ENCODE results near the gene DNM1. TPM values are rescaled to one million over a fixed set of nuclear protein-coding genes. Genes with fewer than 3 reads are reported as not detected.

DNM1 gene
- total RNA-seq, 4 donors from 2014 or later, result 14.5 to 85.8 (median 54.4) TPM

GRCh38 chr9:128160603-128160987, 42.6 kb upstream of the DNM1 start:
- H3K4me3 ChIP-seq, result peak overlapping the region; percentile 66 to 77 (median 69)
- H3K27me3 ChIP-seq, result no peaks in the 10 kb centered on the region
- TF ChIP-seq POLR2A (IDR thresholded peaks at IDR 0.05) (no peak), CTCF (IDR thresholded peaks at IDR 0.05) (no peak)
- DNase-seq, result no peak
- H3K9me3 ChIP-seq, result no peaks in the 10 kb centered on the region
- H3K36me3 ChIP-seq, result peaks cover 0 to 25% (median 0%) of the 10 kb centered on the region in 3 donors
- no peaks in the 10 kb centered on the region for H3K4me1 ChIP-seq
- peak overlapping the region; percentile 67 to 80 (median 74) for H3K27ac ChIP-seq

- no peak overlapping the region for H3K27ac ChIP-seq
- H3K9me3 ChIP-seq, result no peaks in the 10 kb centered on the region
- H3K4me1 ChIP-seq, result no peaks in the 10 kb centered on the region
- H3K4me3 ChIP-seq, result peak overlapping the region in 1 of 4 donors; percentile 69
- H3K36me3 ChIP-seq, result peaks cover 0 to 32% (median 0%) of the 10 kb centered on the region in 3 donors
- TF ChIP-seq CTCF (IDR thresholded peaks at IDR 0.05) (no peak), POLR2A (IDR thresholded peaks at IDR 0.05) (no peak)
- no peak for DNase-seq
- H3K27me3 ChIP-seq, result no peaks in the 10 kb centered on the region
Observed at GRCh38 chr9:128161215-128161902, 41.8 kb upstream of the DNM1 start.

GRCh38 chr9:128162215-128163026, 40.8 kb upstream of the DNM1 start:
- H3K27me3 ChIP-seq, result no peaks in the 10 kb centered on the region
- H3K4me1 ChIP-seq, result no peaks in the 10 kb centered on the region
- no peak for DNase-seq
- H3K27ac ChIP-seq, result no peak overlapping the region
- H3K36me3 ChIP-seq, result peaks cover 0 to 43% (median 0%) of the 10 kb centered on the region in 3 donors
- no peaks in the 10 kb centered on the region for H3K9me3 ChIP-seq
- no peak overlapping the region for H3K4me3 ChIP-seq
- TF ChIP-seq CTCF (IDR thresholded peaks at IDR 0.05), result no peak
- TF ChIP-seq POLR2A (IDR thresholded peaks at IDR 0.05), result no peak

GRCh38 chr9:128163027-128163515, 40.1 kb upstream of the DNM1 start:
- TF ChIP-seq CTCF (IDR thresholded peaks at IDR 0.05) (no peak), POLR2A (IDR thresholded peaks at IDR 0.05) (no peak)
- no peak overlapping the region for H3K4me3 ChIP-seq
- no peaks in the 10 kb centered on the region for H3K27me3 ChIP-seq
- H3K27ac ChIP-seq, result no peak overlapping the region
- no peak for DNase-seq
- no peaks in the 10 kb centered on the region for H3K9me3 ChIP-seq
- H3K4me1 ChIP-seq, result no peaks in the 10 kb centered on the region
- H3K36me3 ChIP-seq, result peaks cover 0 to 49% (median 0%) of the 10 kb centered on the region in 3 donors

- no peak overlapping the region for H3K27ac ChIP-seq
- H3K9me3 ChIP-seq, result no peaks in the 10 kb centered on the region
- peaks cover 0 to 56% (median 0%) of the 10 kb centered on the region in 3 donors for H3K36me3 ChIP-seq
Observed at GRCh38 chr9:128163523-128164306, 39.5 kb upstream of the DNM1 start.

More at GRCh38 chr9:128163523-128164306, 39.5 kb upstream of the DNM1 start:
- no peaks in the 10 kb centered on the region for H3K4me1 ChIP-seq
- no peak for DNase-seq
- H3K4me3 ChIP-seq, result no peak overlapping the region
- no peaks in the 10 kb centered on the region for H3K27me3 ChIP-seq
- TF ChIP-seq CTCF (IDR thresholded peaks at IDR 0.05), result no peak
- no peak for TF ChIP-seq POLR2A (IDR thresholded peaks at IDR 0.05)
